Measurements from ENCODE around the gene C1orf159.

- TF ChIP-seq CTCF (IDR thresholded peaks at IDR 0.05; ENCODE audit: control extremely low read depth in 1 of 3, insufficient read depth in 1 of 3, low read depth in 1 of 3, low read length in 3 of 3) (no peak), ATF2 (IDR thresholded peaks at IDR 0.05; ENCODE audit: low read length) (no peak), SUZ12 (IDR thresholded peaks at IDR 0.05; ENCODE audit: low read length) (no peak), SP1 (IDR thresholded peaks at IDR 0.05; ENCODE audit: low read depth, low read length) (no peak), ASH2L (IDR thresholded peaks at IDR 0.05; ENCODE audit: low read length) (no peak), POLR2A (IDR thresholded peaks at IDR 0.05; ENCODE audit: control extremely low read depth in 1 of 2, low read depth in 2 of 2, low read length in 2 of 2) (no peak), KDM5A (IDR thresholded peaks at IDR 0.05; ENCODE audit: low read length) (no peak), NRF1 (IDR thresholded peaks at IDR 0.05; ENCODE audit: low read depth, low read length) (no peak), KDM4A (IDR thresholded peaks at IDR 0.05; ENCODE audit: low read depth, low read length, severe bottlenecking) (no peak), JUN (IDR thresholded peaks at IDR 0.05; ENCODE audit: low read depth, low read length) (no peak), RAD21 (IDR thresholded peaks at IDR 0.05 in 1 of 2, conservative IDR thresholded peaks at IDR 0.05 in 1 of 2; ENCODE audit: low read depth in 2 of 2, low read length in 2 of 2) (no peak)
Observed at GRCh38 chr1:1067860-1068516, 47.9 kb downstream of the C1orf159 start.

All from H1 (cell line).